ENCODE data around the gene STON2.

The STON2 gene

GRCh38 chr14:81295958-81296923 lies 103.9 kb downstream of the STON2 start:
- H2BK120ac ChIP-seq (ENCODE audit: low read depth, low read length): no peak overlapping the region
- H3K18ac ChIP-seq (ENCODE audit: low read length): no peak overlapping the region
- no peak overlapping the region for H3K23ac ChIP-seq (ENCODE audit: low read length)
- H2AK5ac ChIP-seq (ENCODE audit: low read length): no peak overlapping the region
- no peak overlapping the region for H3K27ac ChIP-seq (ENCODE audit: low read depth, low read length)
- H4K8ac ChIP-seq (ENCODE audit: low read depth, low read length): no peak overlapping the region
- H3K4ac ChIP-seq (ENCODE audit: low read depth, low read length): no peak overlapping the region
- H3K79me1 ChIP-seq (ENCODE audit: low read length): peaks cover 5% of the 10 kb centered on the region
- no peak overlapping the region for H3K9ac ChIP-seq (ENCODE audit: low read length)
- DNase-seq: no peak
- no peaks in the 10 kb centered on the region for H3K36me3 ChIP-seq (ENCODE audit: control insufficient read depth, insufficient read depth, low read length)
- WGBS (ENCODE audit: extremely low coverage, insufficient coverage, low lambda C conversion rate): 100% methylated on average over 1 of the region's 4 CpGs
- H3K4me2 ChIP-seq (ENCODE audit: low read length): no peak overlapping the region
- H2BK15ac ChIP-seq (replicated peaks; ENCODE audit: low read depth): no peak overlapping the region
- no peaks in the 10 kb centered on the region for H3K4me1 ChIP-seq (ENCODE audit: control insufficient read depth, low read depth, low read length)
- no peak overlapping the region for H4K5ac ChIP-seq (ENCODE audit: low read length)
- no peak overlapping the region for H3K4me3 ChIP-seq (ENCODE audit: low read length)
- H3K79me2 ChIP-seq (ENCODE audit: control insufficient read depth, insufficient read depth, low read length): peaks cover 10% of the 10 kb centered on the region
- no peak overlapping the region for H3K56ac ChIP-seq (ENCODE audit: low read length)
- no peak overlapping the region for H2BK5ac ChIP-seq (ENCODE audit: low read length)
- H3K27me3 ChIP-seq (ENCODE audit: insufficient read depth, low read length, poor library complexity): no peaks in the 10 kb centered on the region

- H3K18ac ChIP-seq (ENCODE audit: low read length): no peak overlapping the region
- no peak overlapping the region for H4K5ac ChIP-seq (ENCODE audit: low read length)
- H3K4me1 ChIP-seq (ENCODE audit: control insufficient read depth, low read depth, low read length): no peaks in the 10 kb centered on the region
- H3K23ac ChIP-seq (ENCODE audit: low read length): no peak overlapping the region
- no peak overlapping the region for H3K4me2 ChIP-seq (ENCODE audit: low read length)
- no peak overlapping the region for H3K9ac ChIP-seq (ENCODE audit: low read length)
- H4K8ac ChIP-seq (ENCODE audit: low read depth, low read length): no peak overlapping the region
- no peak overlapping the region for H3K56ac ChIP-seq (ENCODE audit: low read length)
- no peak overlapping the region for H2BK5ac ChIP-seq (ENCODE audit: low read length)
- no peak overlapping the region for H3K4ac ChIP-seq (ENCODE audit: low read depth, low read length)
- no peaks in the 10 kb centered on the region for H3K36me3 ChIP-seq (ENCODE audit: control insufficient read depth, insufficient read depth, low read length)
- H3K27ac ChIP-seq (ENCODE audit: low read depth, low read length): no peak overlapping the region
- WGBS (ENCODE audit: extremely low coverage, insufficient coverage, low lambda C conversion rate): no CpG with 5 or more reads among the region's 6 CpGs
- H3K4me3 ChIP-seq (ENCODE audit: low read length): no peak overlapping the region
- no peak overlapping the region for H2BK120ac ChIP-seq (ENCODE audit: low read depth, low read length)
- H3K79me2 ChIP-seq (ENCODE audit: control insufficient read depth, insufficient read depth, low read length): no peaks in the 10 kb centered on the region
- H3K27me3 ChIP-seq (ENCODE audit: insufficient read depth, low read length, poor library complexity): no peaks in the 10 kb centered on the region
- H2BK15ac ChIP-seq (replicated peaks; ENCODE audit: low read depth): no peak overlapping the region
- peaks cover 4% of the 10 kb centered on the region for H3K79me1 ChIP-seq (ENCODE audit: low read length)
- no peak overlapping the region for H2AK5ac ChIP-seq (ENCODE audit: low read length)
- no peak for DNase-seq
Observed at GRCh38 chr14:81289516-81289915, 110.6 kb downstream of the STON2 start.

GRCh38 chr14:81286574-81287370 lies 113.4 kb downstream of the STON2 start:
- no peak overlapping the region for H4K8ac ChIP-seq (ENCODE audit: low read depth, low read length)
- WGBS (ENCODE audit: extremely low coverage, insufficient coverage, low lambda C conversion rate): no CpG with 5 or more reads among the region's 8 CpGs
- no peak for DNase-seq
- H3K36me3 ChIP-seq (ENCODE audit: control insufficient read depth, insufficient read depth, low read length): no peaks in the 10 kb centered on the region
- H2AK5ac ChIP-seq (ENCODE audit: low read length): no peak overlapping the region
- H2BK120ac ChIP-seq (ENCODE audit: low read depth, low read length): no peak overlapping the region
- H3K56ac ChIP-seq (ENCODE audit: low read length): no peak overlapping the region
- no peaks in the 10 kb centered on the region for H3K79me2 ChIP-seq (ENCODE audit: control insufficient read depth, insufficient read depth, low read length)
- no peak overlapping the region for H3K9ac ChIP-seq (ENCODE audit: low read length)
- H3K4me3 ChIP-seq (ENCODE audit: low read length): no peak overlapping the region
- H2BK15ac ChIP-seq (replicated peaks; ENCODE audit: low read depth): no peak overlapping the region
- H3K23ac ChIP-seq (ENCODE audit: low read length): no peak overlapping the region
- no peaks in the 10 kb centered on the region for H3K27me3 ChIP-seq (ENCODE audit: insufficient read depth, low read length, poor library complexity)
- H3K4me1 ChIP-seq (ENCODE audit: control insufficient read depth, low read depth, low read length): no peaks in the 10 kb centered on the region
- H3K4ac ChIP-seq (ENCODE audit: low read depth, low read length): no peak overlapping the region
- no peak overlapping the region for H3K27ac ChIP-seq (ENCODE audit: low read depth, low read length)
- no peak overlapping the region for H3K18ac ChIP-seq (ENCODE audit: low read length)
- no peak overlapping the region for H4K5ac ChIP-seq (ENCODE audit: low read length)
- H3K79me1 ChIP-seq (ENCODE audit: low read length): peaks cover 2% of the 10 kb centered on the region
- H3K4me2 ChIP-seq (ENCODE audit: low read length): no peak overlapping the region
- H2BK5ac ChIP-seq (ENCODE audit: low read length): no peak overlapping the region

GRCh38 chr14:81285245-81285644 lies 114.9 kb downstream of the STON2 start:
- no peak overlapping the region for H3K56ac ChIP-seq (ENCODE audit: low read length)
- H4K5ac ChIP-seq (ENCODE audit: low read length): no peak overlapping the region
- H2BK5ac ChIP-seq (ENCODE audit: low read length): no peak overlapping the region
- no peak overlapping the region for H2BK15ac ChIP-seq (replicated peaks; ENCODE audit: low read depth)
- H3K18ac ChIP-seq (ENCODE audit: low read length): no peak overlapping the region
- no peak overlapping the region for H3K27ac ChIP-seq (ENCODE audit: low read depth, low read length)
- WGBS (ENCODE audit: extremely low coverage, insufficient coverage, low lambda C conversion rate): no CpG with 5 or more reads among the region's 2 CpGs
- no peaks in the 10 kb centered on the region for H3K36me3 ChIP-seq (ENCODE audit: control insufficient read depth, insufficient read depth, low read length)
- H3K79me2 ChIP-seq (ENCODE audit: control insufficient read depth, insufficient read depth, low read length): no peaks in the 10 kb centered on the region
- no peaks in the 10 kb centered on the region for H3K27me3 ChIP-seq (ENCODE audit: insufficient read depth, low read length, poor library complexity)
- no peak overlapping the region for H2BK120ac ChIP-seq (ENCODE audit: low read depth, low read length)
- no peaks in the 10 kb centered on the region for H3K79me1 ChIP-seq (ENCODE audit: low read length)
- no peak overlapping the region for H3K4ac ChIP-seq (ENCODE audit: low read depth, low read length)
- H3K4me3 ChIP-seq (ENCODE audit: low read length): no peak overlapping the region
- DNase-seq: no peak
- no peak overlapping the region for H4K8ac ChIP-seq (ENCODE audit: low read depth, low read length)
- no peak overlapping the region for H2AK5ac ChIP-seq (ENCODE audit: low read length)
- no peak overlapping the region for H3K23ac ChIP-seq (ENCODE audit: low read length)
- H3K4me2 ChIP-seq (ENCODE audit: low read length): no peak overlapping the region
- no peaks in the 10 kb centered on the region for H3K4me1 ChIP-seq (ENCODE audit: control insufficient read depth, low read depth, low read length)
- no peak overlapping the region for H3K9ac ChIP-seq (ENCODE audit: low read length)

- H4K8ac ChIP-seq (ENCODE audit: low read depth, low read length): no peak overlapping the region
- no peak overlapping the region for H3K23ac ChIP-seq (ENCODE audit: low read length)
- no peak overlapping the region for H2AK5ac ChIP-seq (ENCODE audit: low read length)
- H3K9ac ChIP-seq (ENCODE audit: low read length): no peak overlapping the region
- no peak overlapping the region for H3K27ac ChIP-seq (ENCODE audit: low read depth, low read length)
- H3K4me3 ChIP-seq (ENCODE audit: low read length): no peak overlapping the region
- WGBS (ENCODE audit: extremely low coverage, insufficient coverage, low lambda C conversion rate): no CpG with 5 or more reads among the region's 1 CpG
- no peak overlapping the region for H2BK5ac ChIP-seq (ENCODE audit: low read length)
- no peak overlapping the region for H3K18ac ChIP-seq (ENCODE audit: low read length)
- no peaks in the 10 kb centered on the region for H3K79me1 ChIP-seq (ENCODE audit: low read length)
- H3K27me3 ChIP-seq (ENCODE audit: insufficient read depth, low read length, poor library complexity): no peaks in the 10 kb centered on the region
- no peak overlapping the region for H4K5ac ChIP-seq (ENCODE audit: low read length)
- no peak overlapping the region for H2BK120ac ChIP-seq (ENCODE audit: low read depth, low read length)
- no peaks in the 10 kb centered on the region for H3K36me3 ChIP-seq (ENCODE audit: control insufficient read depth, insufficient read depth, low read length)
- H3K79me2 ChIP-seq (ENCODE audit: control insufficient read depth, insufficient read depth, low read length): no peaks in the 10 kb centered on the region
- no peak for DNase-seq
- H3K56ac ChIP-seq (ENCODE audit: low read length): no peak overlapping the region
- no peak overlapping the region for H2BK15ac ChIP-seq (replicated peaks; ENCODE audit: low read depth)
- no peaks in the 10 kb centered on the region for H3K4me1 ChIP-seq (ENCODE audit: control insufficient read depth, low read depth, low read length)
- H3K4ac ChIP-seq (ENCODE audit: low read depth, low read length): no peak overlapping the region
- no peak overlapping the region for H3K4me2 ChIP-seq (ENCODE audit: low read length)
Observed at GRCh38 chr14:81281332-81281731, 118.8 kb downstream of the STON2 start.

Measured in mesendoderm (in vitro differentiated cells).